ENCODE results near the gene GPX4.

GRCh38 chr19:1134431-1134830 lies 30.6 kb downstream of the GPX4 start:
- no peak for TF ChIP-seq CTCF (conservative IDR thresholded peaks at IDR 0.05; ENCODE audit: low read depth in 2 of 2)
- TF ChIP-seq, protein P1, sequence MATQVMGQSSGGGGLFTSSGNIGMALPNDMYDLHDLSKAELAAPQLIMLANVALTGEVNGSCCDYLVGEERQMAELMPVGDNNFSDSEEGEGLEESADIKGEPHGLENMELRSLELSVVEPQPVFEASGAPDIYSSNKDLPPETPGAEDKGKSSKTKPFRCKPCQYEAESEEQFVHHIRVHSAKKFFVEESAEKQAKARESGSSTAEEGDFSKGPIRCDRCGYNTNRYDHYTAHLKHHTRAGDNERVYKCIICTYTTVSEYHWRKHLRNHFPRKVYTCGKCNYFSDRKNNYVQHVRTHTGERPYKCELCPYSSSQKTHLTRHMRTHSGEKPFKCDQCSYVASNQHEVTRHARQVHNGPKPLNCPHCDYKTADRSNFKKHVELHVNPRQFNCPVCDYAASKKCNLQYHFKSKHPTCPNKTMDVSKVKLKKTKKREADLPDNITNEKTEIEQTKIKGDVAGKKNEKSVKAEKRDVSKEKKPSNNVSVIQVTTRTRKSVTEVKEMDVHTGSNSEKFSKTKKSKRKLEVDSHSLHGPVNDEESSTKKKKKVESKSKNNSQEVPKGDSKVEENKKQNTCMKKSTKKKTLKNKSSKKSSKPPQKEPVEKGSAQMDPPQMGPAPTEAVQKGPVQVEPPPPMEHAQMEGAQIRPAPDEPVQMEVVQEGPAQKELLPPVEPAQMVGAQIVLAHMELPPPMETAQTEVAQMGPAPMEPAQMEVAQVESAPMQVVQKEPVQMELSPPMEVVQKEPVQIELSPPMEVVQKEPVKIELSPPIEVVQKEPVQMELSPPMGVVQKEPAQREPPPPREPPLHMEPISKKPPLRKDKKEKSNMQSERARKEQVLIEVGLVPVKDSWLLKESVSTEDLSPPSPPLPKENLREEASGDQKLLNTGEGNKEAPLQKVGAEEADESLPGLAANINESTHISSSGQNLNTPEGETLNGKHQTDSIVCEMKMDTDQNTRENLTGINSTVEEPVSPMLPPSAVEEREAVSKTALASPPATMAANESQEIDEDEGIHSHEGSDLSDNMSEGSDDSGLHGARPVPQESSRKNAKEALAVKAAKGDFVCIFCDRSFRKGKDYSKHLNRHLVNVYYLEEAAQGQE (IDR thresholded peaks at IDR 0.05; ENCODE audit: unreplicated experiment), result no peak
